ENCODE measurements around the gene PTPRU. TPM values are rescaled to one million over a fixed set of nuclear protein-coding genes. Genes with fewer than 3 reads are reported as not detected.

PTPRU gene
- total RNA-seq, 1 donor from 2014 or later = 15.3 TPM

DNA sequence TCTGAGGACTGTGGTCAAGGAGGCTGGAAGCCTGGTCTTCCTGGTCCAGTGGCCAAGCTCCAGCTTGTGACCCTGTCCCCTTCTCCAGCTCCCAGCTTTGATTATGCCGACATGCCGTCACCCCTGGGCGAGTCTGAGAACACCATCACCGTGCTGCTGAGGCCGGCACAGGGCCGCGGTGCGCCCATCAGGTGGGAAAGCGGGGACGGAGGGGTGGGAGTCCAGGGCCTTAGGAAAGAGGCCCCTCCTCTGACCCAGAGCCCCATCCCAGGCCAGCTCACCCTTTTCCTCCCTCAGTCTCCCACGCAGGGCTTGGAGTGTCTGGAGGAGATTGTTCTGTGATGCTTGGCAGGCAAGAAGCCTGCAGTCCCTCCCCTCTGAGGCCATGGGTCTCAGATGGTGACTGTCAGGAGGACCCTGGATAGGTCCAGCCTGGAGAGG is 43.6 kb downstream of the PTPRU start:
- Histone ChIP-seq H3K9me3 (replicated peaks) (peaks cover 4% of the 10 kb centered on the region), H3K36me3 (peaks cover 10% of the 10 kb centered on the region), H3K4me3 (no peak overlapping the region), H3K27ac (replicated peaks) (no peak overlapping the region), H3K27me3 (ENCODE audit: low read depth) (no peaks in the 10 kb centered on the region), H3K4me1 (no peaks in the 10 kb centered on the region)
- TF ChIP-seq, protein P1, sequence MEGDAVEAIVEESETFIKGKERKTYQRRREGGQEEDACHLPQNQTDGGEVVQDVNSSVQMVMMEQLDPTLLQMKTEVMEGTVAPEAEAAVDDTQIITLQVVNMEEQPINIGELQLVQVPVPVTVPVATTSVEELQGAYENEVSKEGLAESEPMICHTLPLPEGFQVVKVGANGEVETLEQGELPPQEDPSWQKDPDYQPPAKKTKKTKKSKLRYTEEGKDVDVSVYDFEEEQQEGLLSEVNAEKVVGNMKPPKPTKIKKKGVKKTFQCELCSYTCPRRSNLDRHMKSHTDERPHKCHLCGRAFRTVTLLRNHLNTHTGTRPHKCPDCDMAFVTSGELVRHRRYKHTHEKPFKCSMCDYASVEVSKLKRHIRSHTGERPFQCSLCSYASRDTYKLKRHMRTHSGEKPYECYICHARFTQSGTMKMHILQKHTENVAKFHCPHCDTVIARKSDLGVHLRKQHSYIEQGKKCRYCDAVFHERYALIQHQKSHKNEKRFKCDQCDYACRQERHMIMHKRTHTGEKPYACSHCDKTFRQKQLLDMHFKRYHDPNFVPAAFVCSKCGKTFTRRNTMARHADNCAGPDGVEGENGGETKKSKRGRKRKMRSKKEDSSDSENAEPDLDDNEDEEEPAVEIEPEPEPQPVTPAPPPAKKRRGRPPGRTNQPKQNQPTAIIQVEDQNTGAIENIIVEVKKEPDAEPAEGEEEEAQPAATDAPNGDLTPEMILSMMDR (IDR thresholded peaks at IDR 0.05; ENCODE audit: borderline replicate concordance) = no peak
- intact Hi-C loops (cut with micrococcal nuclease) = no loop called here
- no peak for DNase-seq

DNA sequence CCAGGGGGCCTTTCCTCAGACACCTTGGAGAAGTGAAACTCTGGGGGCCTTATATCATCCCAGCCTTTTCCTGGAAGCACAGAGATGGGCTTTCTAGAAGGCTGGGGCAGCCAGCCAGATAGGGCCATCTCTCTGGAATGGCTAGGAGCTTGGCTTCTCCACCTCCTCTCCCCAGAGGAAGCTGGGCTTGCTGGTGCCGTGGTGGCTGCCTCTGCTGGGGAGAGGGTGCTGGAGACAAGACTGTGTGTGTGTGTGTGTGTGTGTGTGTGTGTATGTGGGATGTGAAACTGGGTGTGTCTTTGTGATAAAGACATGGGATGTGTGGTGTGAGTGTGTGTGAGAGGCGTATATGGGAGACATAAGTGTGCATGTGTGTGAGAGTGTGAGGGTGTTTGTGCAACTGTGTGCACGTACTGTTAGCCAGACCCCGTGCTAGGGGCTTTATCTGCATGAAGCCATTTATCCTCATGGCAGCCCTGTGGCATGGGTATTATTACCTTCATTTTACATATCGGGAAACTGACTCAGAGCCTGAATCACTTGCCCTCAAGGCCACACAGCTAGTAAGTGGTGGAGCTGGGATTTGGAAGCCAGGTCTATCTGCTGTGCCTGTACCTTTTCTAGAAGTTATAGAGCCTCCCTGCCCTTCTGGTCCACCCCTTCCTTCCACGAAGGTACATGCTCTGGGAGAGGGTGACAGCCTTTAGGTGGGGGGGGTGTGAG is 44.2 kb downstream of the PTPRU start:
- peaks cover 4% of the 10 kb centered on the region for H3K9me3 ChIP-seq (replicated peaks)
- H3K36me3 ChIP-seq = peaks cover 10% of the 10 kb centered on the region
- intact Hi-C loops (cut with micrococcal nuclease) = no loop called here
- no peak overlapping the region for H3K27ac ChIP-seq (replicated peaks)
- H3K4me1 ChIP-seq = no peaks in the 10 kb centered on the region
- H3K4me3 ChIP-seq = no peak overlapping the region
- no peaks in the 10 kb centered on the region for H3K27me3 ChIP-seq (ENCODE audit: low read depth)
- no peak for DNase-seq
- TF ChIP-seq, protein P1 (IDR thresholded peaks at IDR 0.05; ENCODE audit: borderline replicate concordance) = no peak

DNA sequence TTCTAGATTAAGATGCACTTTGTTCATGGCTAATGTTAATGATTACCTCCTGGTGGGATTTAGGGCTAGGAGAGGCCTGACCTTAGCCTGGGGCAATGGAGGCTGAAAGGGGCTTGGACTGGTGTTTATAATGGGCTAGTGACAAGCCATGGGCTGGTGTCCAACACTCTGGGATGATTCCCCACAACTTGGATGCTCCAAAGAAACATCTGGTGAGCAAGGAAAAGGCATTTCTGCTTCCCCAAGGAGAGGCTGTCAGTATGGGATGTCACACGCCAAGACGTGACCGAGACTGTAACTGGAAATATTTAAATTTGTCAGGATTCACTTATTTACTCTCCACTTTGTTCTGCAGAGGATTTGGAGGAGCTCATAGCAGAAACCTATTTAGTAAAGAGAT is 45.2 kb downstream of the PTPRU start:
- Histone ChIP-seq H3K27me3 (ENCODE audit: low read depth) (no peaks in the 10 kb centered on the region), H3K4me3 (no peak overlapping the region), H3K27ac (replicated peaks) (no peak overlapping the region), H3K9me3 (replicated peaks) (peaks cover 4% of the 10 kb centered on the region), H3K36me3 (peaks cover 4% of the 10 kb centered on the region), H3K4me1 (no peaks in the 10 kb centered on the region)
- DNase-seq = no peak
- TF ChIP-seq, protein P1 (IDR thresholded peaks at IDR 0.05; ENCODE audit: borderline replicate concordance) = no peak
- intact Hi-C loops (cut with micrococcal nuclease) = no loop called here

DNA sequence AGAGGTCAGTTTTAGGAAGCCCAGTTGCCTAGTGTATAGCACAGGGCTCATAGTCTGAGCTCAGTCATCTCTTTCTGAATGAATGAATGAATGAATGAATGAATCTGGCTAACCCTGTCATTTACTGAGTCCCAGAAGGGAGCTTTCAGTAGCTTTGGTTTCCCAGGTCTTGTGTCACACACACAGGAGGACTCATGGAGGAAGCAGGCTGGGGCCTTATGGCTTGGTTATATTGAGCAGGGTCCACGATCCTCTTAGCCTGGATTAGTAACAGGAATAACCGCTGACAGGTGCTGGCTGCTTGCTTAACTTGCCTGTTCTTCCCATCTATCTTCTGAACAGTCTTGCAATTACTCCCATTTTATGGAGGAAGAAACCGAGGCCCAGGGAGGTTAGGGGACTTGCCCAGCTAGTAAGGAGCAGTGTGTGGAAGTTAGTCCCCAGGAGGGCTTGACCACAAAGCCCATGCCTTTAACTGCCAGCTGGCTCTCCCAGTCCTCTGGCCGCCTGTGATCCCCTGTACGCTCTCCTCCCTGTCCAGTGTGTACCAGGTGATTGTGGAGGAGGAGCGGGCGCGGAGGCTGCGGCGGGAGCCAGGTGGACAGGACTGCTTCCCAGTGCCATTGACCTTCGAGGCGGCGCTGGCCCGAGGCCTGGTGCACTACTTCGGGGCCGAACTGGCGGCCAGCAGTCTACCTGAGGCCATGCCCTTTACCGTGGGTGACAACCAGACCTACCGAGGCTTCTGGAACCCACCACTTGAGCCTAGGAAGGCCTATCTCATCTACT is 46.0 kb downstream of the PTPRU start:
- DNase-seq = no peak
- intact Hi-C loops (cut with micrococcal nuclease) = no loop called here
- no peaks in the 10 kb centered on the region for H3K36me3 ChIP-seq
- TF ChIP-seq, protein P1 (IDR thresholded peaks at IDR 0.05; ENCODE audit: borderline replicate concordance) = no peak
- no peak overlapping the region for H3K4me3 ChIP-seq
- H3K9me3 ChIP-seq (replicated peaks) = no peaks in the 10 kb centered on the region
- H3K27me3 ChIP-seq (ENCODE audit: low read depth) = no peaks in the 10 kb centered on the region
- H3K27ac ChIP-seq (replicated peaks) = no peak overlapping the region
- no peaks in the 10 kb centered on the region for H3K4me1 ChIP-seq

DNA sequence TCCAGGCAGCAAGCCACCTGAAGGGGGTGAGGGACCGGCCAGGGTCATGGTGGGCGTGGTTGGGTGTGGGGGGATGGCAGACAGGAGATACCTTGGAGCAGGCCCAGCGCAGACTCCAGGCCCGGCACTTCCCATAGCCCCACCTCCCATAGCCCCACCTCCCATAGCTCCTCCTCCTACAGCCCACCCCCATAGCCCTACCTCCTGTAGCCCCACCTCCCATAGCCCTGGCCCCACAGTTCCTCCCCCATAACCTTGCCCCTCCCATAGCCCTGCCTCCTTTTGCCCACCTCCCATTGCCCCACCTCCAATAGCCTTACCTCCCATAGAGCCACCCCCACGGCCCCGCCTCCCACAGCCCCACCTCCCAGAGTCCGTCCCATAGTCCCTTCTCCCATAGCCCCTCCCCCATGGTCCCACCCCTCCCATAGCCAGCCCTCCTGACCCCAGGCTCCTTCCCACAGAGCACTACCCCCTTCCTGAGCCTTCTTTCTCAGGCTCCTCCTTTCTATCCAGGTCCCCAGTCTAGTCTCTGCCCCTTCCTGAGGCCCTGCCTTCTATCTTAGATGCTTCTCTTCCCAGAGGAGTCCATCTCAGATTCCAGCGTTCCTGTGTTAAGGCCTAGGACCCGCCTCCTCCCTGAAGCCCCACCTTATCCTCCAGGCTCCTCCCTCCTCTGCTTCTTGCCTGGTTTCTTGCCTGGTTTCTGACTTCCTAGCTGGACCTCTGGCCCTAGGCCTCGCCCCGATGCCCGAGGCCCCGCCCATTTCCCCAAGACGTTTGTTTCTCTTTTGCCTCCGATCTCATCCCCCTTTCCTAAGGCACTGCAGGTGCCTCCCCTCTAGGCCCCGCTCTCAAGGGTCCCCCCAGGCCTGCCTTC is 46.8 kb downstream of the PTPRU start:
- no peak for DNase-seq
- Histone ChIP-seq H3K4me1 (no peaks in the 10 kb centered on the region), H3K4me3 (no peak overlapping the region)

More for the DNA sequence above, 46.8 kb downstream of the PTPRU start:
- Histone ChIP-seq H3K9me3 (replicated peaks) (no peaks in the 10 kb centered on the region), H3K27me3 (ENCODE audit: low read depth) (no peaks in the 10 kb centered on the region), H3K27ac (replicated peaks) (no peak overlapping the region), H3K36me3 (no peaks in the 10 kb centered on the region)
- TF ChIP-seq, protein P1 (IDR thresholded peaks at IDR 0.05; ENCODE audit: borderline replicate concordance) = no peak
- intact Hi-C loops (cut with micrococcal nuclease) = no loop called here
